Effector memory CD4-positive, alpha-beta T cell (primary cell): ENCODE measurements around the gene SLC26A1.

Experiments
- DNase-seq, 3 donors: peaks; one replicate each; pipeline ENCODE4 v3.0.0-alpha.2; 2020
- H3K27ac ChIP-seq: 2 replicates; pipeline ENCODE4 v1.7.0; 2013; ENCODE audit warnings: mild to moderate bottlenecking, low read length, moderate library complexity; ENCODE audit not compliant: insufficient read depth, poor library complexity, severe bottlenecking
- H3K27me3 ChIP-seq: replicated peaks from 2 replicates; pipeline ENCODE4 v1.7.0; 2013; ENCODE audit warnings: mild to moderate bottlenecking, low read length; ENCODE audit not compliant: insufficient read depth, control insufficient read depth, poor library complexity, severe bottlenecking
- H3K36me3 ChIP-seq: 2 replicates; pipeline ENCODE4 v1.7.0; 2013; ENCODE audit warnings: mild to moderate bottlenecking, low read length, moderate library complexity; ENCODE audit not compliant: control insufficient read depth, insufficient read depth
- H3K4me1 ChIP-seq: 2 replicates; pipeline ENCODE4 v1.7.0; 2013; ENCODE audit warnings: low read length, mild to moderate bottlenecking; ENCODE audit not compliant: control insufficient read depth, insufficient read depth, poor library complexity, severe bottlenecking
- H3K4me3 ChIP-seq: 2 replicates; pipeline ENCODE4 v1.7.0; 2013; ENCODE audit warnings: low read length, low read depth, mild to moderate bottlenecking; ENCODE audit not compliant: insufficient read depth, poor library complexity, severe bottlenecking
- H3K9me3 ChIP-seq: 2 replicates; pipeline ENCODE4 v1.7.0; 2013; ENCODE audit warnings: mild to moderate bottlenecking, low read length, moderate library complexity; ENCODE audit not compliant: control insufficient read depth

Gene SLC26A1

DNA sequence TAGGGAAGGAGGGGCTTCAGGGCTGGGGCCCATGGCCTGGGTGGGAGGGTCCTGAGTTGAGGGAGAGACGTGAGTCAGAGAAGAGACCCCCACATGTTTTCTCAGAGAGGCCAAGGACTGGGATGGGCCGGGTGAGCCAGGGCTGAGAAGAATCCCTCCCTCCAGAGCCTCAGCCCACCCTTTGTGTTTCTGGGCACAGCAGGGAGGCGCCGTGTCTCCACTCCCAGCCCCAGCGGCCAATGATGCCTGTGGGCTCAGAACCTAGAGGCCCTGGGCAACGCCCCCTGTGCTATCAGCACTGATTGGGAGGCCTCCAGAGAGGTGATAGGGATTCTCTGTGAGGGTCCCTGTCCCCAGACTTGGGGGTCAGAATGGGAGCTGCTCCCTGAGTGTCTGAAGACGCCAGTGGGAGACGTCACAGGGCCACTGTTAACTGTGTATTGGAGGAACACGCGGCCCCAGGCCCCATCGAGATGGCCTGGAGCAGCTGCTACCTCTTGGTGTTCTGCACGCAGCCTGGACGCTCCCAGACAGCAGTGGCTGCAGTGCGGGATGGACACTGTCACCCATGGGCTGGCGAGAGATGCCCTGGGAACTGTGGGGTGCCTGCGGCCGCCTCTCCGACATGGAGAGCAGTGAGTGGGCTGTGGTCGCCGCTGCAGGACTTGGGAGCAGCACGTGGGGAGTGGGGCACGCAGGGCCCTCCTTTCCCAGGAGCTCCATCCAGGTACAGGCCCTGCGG is 26.7 kb upstream of the SLC26A1 start:
- Histone ChIP-seq H3K4me3 (no peak overlapping the region), H3K36me3 (peaks cover 3% of the 10 kb centered on the region), H3K4me1 (peaks cover 6% of the 10 kb centered on the region), H3K9me3 (no peaks in the 10 kb centered on the region), H3K27me3 (no peaks in the 10 kb centered on the region), H3K27ac (no peak overlapping the region)
- DNase-seq = no peak

- H3K27me3 ChIP-seq = no peaks in the 10 kb centered on the region
- no peak overlapping the region for H3K27ac ChIP-seq
- DNase-seq = no peak
- no peaks in the 10 kb centered on the region for H3K36me3 ChIP-seq
- H3K4me1 ChIP-seq = peaks cover 6% of the 10 kb centered on the region
- no peak overlapping the region for H3K4me3 ChIP-seq
- no peaks in the 10 kb centered on the region for H3K9me3 ChIP-seq
Measured at GRCh38 chr4:1019320-1019719, 26.1 kb upstream of the SLC26A1 start.

DNA sequence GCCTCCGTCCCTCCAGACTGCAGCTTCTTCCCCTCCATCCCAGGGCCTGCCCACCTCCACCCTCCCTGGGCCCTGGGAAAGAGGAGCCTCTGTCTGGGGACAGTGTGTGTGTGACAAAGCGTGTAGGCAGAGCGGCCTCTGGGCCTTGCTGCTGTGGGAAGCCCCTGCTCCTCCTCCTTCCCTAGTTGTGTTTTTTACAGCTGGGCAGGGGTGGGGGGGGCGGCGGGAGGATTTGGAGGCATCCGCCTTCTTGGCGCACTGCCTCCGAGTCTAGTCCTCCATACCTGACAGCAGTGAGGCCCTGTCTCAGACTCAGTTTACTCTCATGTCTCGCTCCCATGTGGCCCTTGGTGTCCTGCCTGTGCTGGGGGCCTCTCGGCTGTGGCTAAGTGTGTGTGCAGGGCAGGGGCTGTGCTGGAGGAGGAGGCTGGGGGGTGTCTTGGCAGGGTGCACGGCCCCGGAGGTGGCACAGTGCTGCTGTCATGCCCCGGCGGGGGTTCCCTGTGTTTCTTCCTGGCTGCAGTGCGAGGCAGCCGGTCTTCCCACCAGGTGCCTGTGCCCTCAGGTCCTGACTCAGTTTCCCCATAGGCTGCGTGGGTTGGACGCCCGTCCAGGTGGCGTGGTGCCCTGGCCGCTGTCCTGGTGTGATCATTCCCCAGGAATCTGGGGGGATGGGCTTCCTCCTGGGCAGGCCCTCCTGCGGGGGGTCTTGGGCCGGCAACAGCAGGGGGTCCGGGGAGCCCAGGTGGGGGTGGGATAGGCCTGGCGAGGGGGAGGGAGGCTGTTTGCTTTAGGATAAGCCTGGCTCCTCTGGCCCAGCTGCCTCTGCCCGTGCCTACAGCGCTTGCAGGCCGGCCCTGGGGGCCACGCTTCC is 25.2 kb upstream of the SLC26A1 start:
- Histone ChIP-seq H3K27me3 (no peaks in the 10 kb centered on the region), H3K27ac (no peak overlapping the region), H3K36me3 (no peaks in the 10 kb centered on the region), H3K4me3 (no peak overlapping the region), H3K9me3 (no peaks in the 10 kb centered on the region), H3K4me1 (peaks cover 6% of the 10 kb centered on the region)
- no peak for DNase-seq

GRCh38 chr4:1017706-1018105 is 24.5 kb upstream of the SLC26A1 start:
- Histone ChIP-seq H3K36me3 (no peaks in the 10 kb centered on the region), H3K27me3 (no peaks in the 10 kb centered on the region), H3K4me1 (peaks cover 6% of the 10 kb centered on the region), H3K4me3 (no peak overlapping the region), H3K27ac (no peak overlapping the region), H3K9me3 (no peaks in the 10 kb centered on the region)
- no peak for DNase-seq

GRCh38 chr4:1017211-1017610 is 24.0 kb upstream of the SLC26A1 start:
- Histone ChIP-seq H3K27ac (no peak overlapping the region), H3K4me1 (peaks cover 6% of the 10 kb centered on the region), H3K36me3 (no peaks in the 10 kb centered on the region), H3K27me3 (no peaks in the 10 kb centered on the region), H3K4me3 (no peak overlapping the region), H3K9me3 (no peaks in the 10 kb centered on the region)
- DNase-seq = no peak

DNA sequence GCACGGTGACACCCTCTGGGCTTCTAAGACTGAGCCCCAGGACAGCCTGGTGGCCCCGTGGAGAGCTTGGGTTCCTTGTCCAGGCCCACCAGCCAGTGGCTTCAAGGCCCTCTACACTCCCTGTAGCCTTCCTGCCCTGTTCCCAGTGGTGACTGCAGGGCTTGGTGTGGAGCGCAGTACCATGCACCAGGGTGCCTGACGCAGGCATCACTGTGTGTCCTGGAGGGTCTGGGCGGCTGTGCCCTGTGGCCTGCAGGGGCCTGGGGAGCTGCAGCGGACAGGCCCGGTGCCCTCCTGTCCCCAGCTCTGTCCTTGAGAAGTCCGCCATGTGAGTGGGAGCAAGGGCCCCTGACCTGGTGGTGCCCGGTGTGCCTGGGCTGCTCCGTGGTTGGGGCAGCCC is 22.5 kb upstream of the SLC26A1 start:
- H3K9me3 ChIP-seq = no peaks in the 10 kb centered on the region
- H3K4me1 ChIP-seq = peaks cover 10% of the 10 kb centered on the region
- no peak overlapping the region for H3K4me3 ChIP-seq
- no peak overlapping the region for H3K27ac ChIP-seq
- no peak for DNase-seq
- no peaks in the 10 kb centered on the region for H3K27me3 ChIP-seq
- no peaks in the 10 kb centered on the region for H3K36me3 ChIP-seq

DNA sequence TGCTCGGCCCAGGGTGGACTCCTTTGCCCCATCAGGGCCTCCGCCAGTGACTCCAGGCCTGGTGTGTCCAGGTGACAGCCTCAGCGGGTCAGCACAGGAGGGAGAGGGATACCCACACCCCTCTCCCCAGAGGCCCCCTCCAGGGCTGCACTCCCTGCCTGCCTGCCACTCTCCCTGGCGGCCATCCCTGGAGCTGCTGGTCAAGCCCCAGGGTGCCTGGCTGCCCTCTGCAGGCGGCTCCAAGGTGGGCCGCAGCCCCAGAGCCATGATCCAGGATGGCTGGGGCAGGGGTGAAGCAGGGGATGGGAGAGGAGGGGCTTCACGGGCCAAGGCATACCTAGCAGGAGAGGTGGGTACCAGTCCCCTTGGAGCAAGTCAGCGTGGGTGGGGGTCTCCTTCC is 22.0 kb upstream of the SLC26A1 start:
- no peak for DNase-seq
- Histone ChIP-seq H3K9me3 (no peaks in the 10 kb centered on the region), H3K27ac (no peak overlapping the region), H3K36me3 (no peaks in the 10 kb centered on the region), H3K27me3 (no peaks in the 10 kb centered on the region), H3K4me3 (no peak overlapping the region), H3K4me1 (peaks cover 13% of the 10 kb centered on the region)

GRCh38 chr4:1014291-1015167 is 21.3 kb upstream of the SLC26A1 start:
- Histone ChIP-seq H3K4me1 (peaks cover 13% of the 10 kb centered on the region), H3K4me3 (no peak overlapping the region), H3K36me3 (no peaks in the 10 kb centered on the region), H3K9me3 (no peaks in the 10 kb centered on the region), H3K27ac (no peak overlapping the region), H3K27me3 (no peaks in the 10 kb centered on the region)
- no peak for DNase-seq

- H3K27ac ChIP-seq = no peak overlapping the region
- H3K4me3 ChIP-seq = no peak overlapping the region
- H3K27me3 ChIP-seq = no peaks in the 10 kb centered on the region
- no peaks in the 10 kb centered on the region for H3K36me3 ChIP-seq
- H3K9me3 ChIP-seq = no peaks in the 10 kb centered on the region
- DNase-seq = no peak
- H3K4me1 ChIP-seq = peaks cover 19% of the 10 kb centered on the region
Measured at GRCh38 chr4:1013225-1014073, 20.2 kb upstream of the SLC26A1 start.
